ENCODE data around the gene GPHA2. TPM values are rescaled to one million over a fixed set of nuclear protein-coding genes. Genes with fewer than 3 reads are reported as not detected.

The GPHA2 gene
- total RNA-seq, 2 experiments from 2014 or later = not detected

DNA sequence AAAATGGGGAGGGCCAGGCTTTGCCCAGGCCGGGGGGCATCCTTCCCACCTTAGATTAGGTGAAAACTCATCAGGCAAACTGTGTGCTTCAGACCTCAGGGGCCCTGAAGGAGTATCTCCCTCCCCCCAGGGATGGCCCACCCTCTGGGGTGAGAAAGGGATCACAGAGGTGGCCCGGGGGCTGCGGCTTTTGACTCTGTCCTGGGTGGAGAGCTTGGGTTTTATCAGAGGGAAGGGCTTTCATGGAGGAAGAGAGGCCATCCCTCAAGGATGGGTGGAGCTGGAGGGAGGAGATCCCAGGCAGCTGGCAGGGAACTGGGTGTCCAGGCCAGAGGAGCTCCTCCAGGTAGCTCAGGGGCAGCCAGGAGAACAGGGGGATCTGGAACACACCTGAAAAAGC lies 14.3 kb downstream of the GPHA2 start:
- intact Hi-C loops (cut with micrococcal nuclease) = no loop called here
- ATAC-seq = no peak
- Mint-ChIP-seq H3K36me3 (ENCODE audit: low read depth) (peaks cover under 1% of the 10 kb centered on the region), H3K9me3 (no peaks in the 10 kb centered on the region), H3K27ac (no peak overlapping the region), H3K4me3 (no peak overlapping the region), H3K27me3 (no peaks in the 10 kb centered on the region), H3K4me1 (ENCODE audit: low read depth) (peaks cover 24% of the 10 kb centered on the region)
- POLR2A ChIA-PET = no interaction called here
- DNase-seq = no peak
- TF ChIP-seq, protein P1, sequence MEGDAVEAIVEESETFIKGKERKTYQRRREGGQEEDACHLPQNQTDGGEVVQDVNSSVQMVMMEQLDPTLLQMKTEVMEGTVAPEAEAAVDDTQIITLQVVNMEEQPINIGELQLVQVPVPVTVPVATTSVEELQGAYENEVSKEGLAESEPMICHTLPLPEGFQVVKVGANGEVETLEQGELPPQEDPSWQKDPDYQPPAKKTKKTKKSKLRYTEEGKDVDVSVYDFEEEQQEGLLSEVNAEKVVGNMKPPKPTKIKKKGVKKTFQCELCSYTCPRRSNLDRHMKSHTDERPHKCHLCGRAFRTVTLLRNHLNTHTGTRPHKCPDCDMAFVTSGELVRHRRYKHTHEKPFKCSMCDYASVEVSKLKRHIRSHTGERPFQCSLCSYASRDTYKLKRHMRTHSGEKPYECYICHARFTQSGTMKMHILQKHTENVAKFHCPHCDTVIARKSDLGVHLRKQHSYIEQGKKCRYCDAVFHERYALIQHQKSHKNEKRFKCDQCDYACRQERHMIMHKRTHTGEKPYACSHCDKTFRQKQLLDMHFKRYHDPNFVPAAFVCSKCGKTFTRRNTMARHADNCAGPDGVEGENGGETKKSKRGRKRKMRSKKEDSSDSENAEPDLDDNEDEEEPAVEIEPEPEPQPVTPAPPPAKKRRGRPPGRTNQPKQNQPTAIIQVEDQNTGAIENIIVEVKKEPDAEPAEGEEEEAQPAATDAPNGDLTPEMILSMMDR (IDR thresholded peaks at IDR 0.05) = no peak
- CTCF ChIA-PET = no interaction called here

- Mint-ChIP-seq H3K36me3 (ENCODE audit: low read depth) (peaks cover 1% of the 10 kb centered on the region), H3K4me1 (ENCODE audit: low read depth) (peaks cover 32% of the 10 kb centered on the region), H3K27ac (no peak overlapping the region), H3K4me3 (no peak overlapping the region), H3K9me3 (no peaks in the 10 kb centered on the region), H3K27me3 (no peaks in the 10 kb centered on the region)
- TF ChIP-seq, protein P1 (IDR thresholded peaks at IDR 0.05) = no peak
- DNase-seq (no peak), ATAC-seq (no peak)
- intact Hi-C loops (cut with micrococcal nuclease) = no loop called here
- ChIA-PET CTCF (no interaction called here), POLR2A (interaction anchor here (0.6 kb wide), 1 partner anchor 41 kb away, joined by 5 read pairs; the partner anchor contains the start of gene EHD1)
These were observed 15.6 kb downstream of the GPHA2 start for GRCh38 chr11:64920124-64920523.

GRCh38 chr11:64919627-64920026 lies 16.1 kb downstream of the GPHA2 start:
- intact Hi-C loops (cut with micrococcal nuclease) = no loop called here
- TF ChIP-seq, protein P1 (IDR thresholded peaks at IDR 0.05) = no peak
- H3K27ac Mint-ChIP-seq = no peak overlapping the region
- ATAC-seq = no peak
- H3K9me3 Mint-ChIP-seq = no peaks in the 10 kb centered on the region
- POLR2A ChIA-PET = interaction anchor here (0.6 kb wide), 1 partner anchor 41 kb away, joined by 5 read pairs; the partner anchor contains the start of gene EHD1
- peaks cover 1% of the 10 kb centered on the region for H3K36me3 Mint-ChIP-seq (ENCODE audit: low read depth)
- H3K27me3 Mint-ChIP-seq = no peaks in the 10 kb centered on the region
- CTCF ChIA-PET = no interaction called here
- no peak for DNase-seq
- H3K4me3 Mint-ChIP-seq = no peak overlapping the region
- peaks cover 29% of the 10 kb centered on the region for H3K4me1 Mint-ChIP-seq (ENCODE audit: low read depth)

DNA sequence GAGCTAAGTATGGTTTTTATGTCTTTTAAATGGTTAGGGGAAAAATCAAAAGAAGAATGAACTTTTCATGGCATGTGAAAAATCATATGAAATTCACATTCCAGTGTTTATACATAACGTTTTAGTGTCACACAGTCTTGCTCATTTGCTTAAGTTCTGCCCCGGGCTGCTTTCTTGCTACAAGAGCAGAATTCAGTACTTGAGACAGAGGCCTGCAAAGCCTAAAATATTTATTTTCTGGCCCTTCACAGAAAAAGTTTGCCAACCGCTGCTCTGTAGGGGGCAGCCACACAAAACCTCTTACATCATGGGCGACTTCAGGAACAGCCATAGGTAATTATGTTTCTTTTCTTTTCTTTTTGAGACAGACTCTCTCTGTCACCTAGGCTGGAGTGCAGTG lies 17.7 kb downstream of the GPHA2 start:
- Mint-ChIP-seq H3K36me3 (ENCODE audit: low read depth) (peaks cover 1% of the 10 kb centered on the region), H3K9me3 (no peaks in the 10 kb centered on the region), H3K27me3 (no peaks in the 10 kb centered on the region), H3K4me3 (peak overlapping the region; percentile 93), H3K4me1 (ENCODE audit: low read depth) (peaks cover 23% of the 10 kb centered on the region), H3K27ac (peak overlapping the region; percentile 84)
- ATAC-seq (no peak), DNase-seq (peak; percentile 33)
- ChIA-PET POLR2A (interaction anchor here (1.1 to 1.4 kb wide), 3 partner anchors 11 to 97 kb away, joined by 3 to 4 read pairs (median 4); partner anchors contain the start of gene ARL2), CTCF (interaction anchor here (0.5 to 1.8 kb wide), 6 partner anchors 30 to 218 kb away, joined by 3 to 7 read pairs (median 4); partner anchors contain the start of gene ARL2)
- intact Hi-C loops (cut with micrococcal nuclease) = no loop called here
- TF ChIP-seq, protein P1 (IDR thresholded peaks at IDR 0.05) = peak; percentile 20

DNA sequence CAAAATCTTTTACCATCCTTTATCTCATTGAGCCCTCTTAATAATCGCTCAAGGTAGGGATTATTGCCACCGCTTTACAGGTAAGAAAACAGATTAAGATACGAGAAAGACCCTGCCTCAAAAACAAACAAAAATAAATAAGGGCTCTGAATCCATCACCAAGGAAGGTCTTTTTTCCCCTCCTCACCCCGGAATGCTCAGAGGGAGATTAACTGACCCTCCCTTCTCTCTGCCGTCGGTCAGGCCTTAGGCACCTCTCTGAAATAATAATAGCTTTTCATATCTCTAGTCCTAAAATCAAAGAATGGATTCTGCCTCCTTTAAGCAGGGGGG lies 18.1 kb downstream of the GPHA2 start:
- no peak for ATAC-seq
- Mint-ChIP-seq H3K27ac (peak overlapping the region; percentile 84), H3K4me3 (peak overlapping the region; percentile 93), H3K4me1 (ENCODE audit: low read depth) (peaks cover 23% of the 10 kb centered on the region), H3K9me3 (no peaks in the 10 kb centered on the region), H3K27me3 (no peaks in the 10 kb centered on the region), H3K36me3 (ENCODE audit: low read depth) (peaks cover 1% of the 10 kb centered on the region)
- TF ChIP-seq, protein P1 (IDR thresholded peaks at IDR 0.05) = no peak
- no peak for DNase-seq
- CTCF ChIA-PET = interaction anchor here (0.6 to 1.8 kb wide), 5 partner anchors 29 to 218 kb away, joined by 3 to 7 read pairs (median 4); partner anchors contain the start of gene ARL2
- POLR2A ChIA-PET = interaction anchor here (1.1 to 1.4 kb wide), 3 partner anchors 11 to 97 kb away, joined by 3 to 4 read pairs (median 4); partner anchors contain the start of gene ARL2
- intact Hi-C loops (cut with micrococcal nuclease) = no loop called here

All from activated CD8-positive, alpha-beta T cell treated with anti-CD3 and anti-CD28 coated beads for 36 hours (primary cell).